GM12874 (cell line): ENCODE measurements around the gene DOCK11.
A peak's percentile ranks its signal among the peaks of the same experiment; 100 is the strongest.

Experiments
- CTCF ChIP-seq: IDR thresholded peaks from 2 replicates; pipeline ENCODE4 v1.5.1; 2011; ENCODE audit warnings: low read depth, mild to moderate bottlenecking, control low read depth, low read length, moderate library complexity; ENCODE audit not compliant: insufficient read depth

DOCK11 gene

GRCh38 chrX:118627084-118627758 is 131.6 kb downstream of the DOCK11 start:
- TF ChIP-seq CTCF, result peak; percentile 30; the same call in 1 of the 2 replicates

DNA sequence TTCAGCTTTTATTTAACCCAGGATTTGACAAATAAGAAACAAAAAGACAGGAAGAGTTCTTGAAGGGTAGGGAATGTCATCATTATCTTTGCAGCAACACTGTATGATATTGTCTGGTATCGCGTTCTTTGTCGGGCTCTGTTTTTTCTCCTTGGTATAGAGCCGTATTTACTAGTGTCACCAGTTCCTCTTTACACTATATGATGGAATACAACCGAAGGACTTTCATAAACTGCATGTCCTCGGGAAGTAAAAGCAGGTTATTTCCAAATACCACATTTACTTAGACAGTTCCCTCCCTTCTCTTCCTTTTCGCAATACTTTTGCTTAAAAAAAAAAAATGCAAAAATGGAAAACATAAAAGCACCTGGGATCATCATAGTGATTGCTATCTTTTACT is 135.2 kb downstream of the DOCK11 start:
- TF ChIP-seq CTCF, result no peak

GRCh38 chrX:118631586-118631985 is 136.0 kb downstream of the DOCK11 start:
- TF ChIP-seq CTCF, result no peak

DNA sequence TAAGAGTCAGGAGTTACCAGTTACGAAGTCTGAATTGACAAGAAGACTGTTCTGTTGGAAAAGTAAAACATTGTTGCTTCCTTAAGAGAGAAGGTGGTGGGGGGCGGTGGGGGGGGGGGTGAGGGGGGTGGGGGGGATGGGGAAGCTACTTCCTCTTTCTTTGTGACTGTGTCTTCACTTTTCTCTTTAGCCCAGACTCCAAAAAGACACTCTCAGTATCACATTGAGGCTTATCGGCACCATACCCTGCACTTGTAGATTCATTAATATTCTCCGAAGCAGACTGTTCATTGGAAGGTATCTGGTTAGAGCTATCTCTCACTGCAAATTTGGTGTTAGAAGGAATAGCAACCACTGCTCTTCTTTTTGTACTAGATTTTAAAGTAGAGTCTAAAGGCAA is 137.2 kb downstream of the DOCK11 start:
- no peak for TF ChIP-seq CTCF

DNA sequence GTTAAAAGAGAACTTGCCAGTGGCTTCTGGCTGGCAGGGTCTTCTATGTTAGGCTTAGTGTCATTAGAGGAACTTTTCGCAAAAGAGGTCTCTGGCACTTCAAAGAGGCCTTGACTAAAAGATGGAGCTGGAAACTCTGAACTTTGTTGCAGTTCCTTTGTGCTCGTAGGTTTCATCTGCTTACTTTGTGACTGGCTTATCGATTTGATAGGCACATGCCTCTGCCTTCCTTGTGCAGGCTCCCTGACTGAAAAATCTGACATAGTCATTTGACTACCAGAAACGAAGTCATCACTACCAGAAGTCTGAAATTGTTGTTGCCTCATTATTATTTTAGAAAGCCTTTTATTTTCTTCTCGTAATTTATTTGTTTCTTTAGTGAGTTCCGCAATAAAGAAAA is 137.9 kb downstream of the DOCK11 start:
- TF ChIP-seq CTCF, result no peak

GRCh38 chrX:118634336-118634735 is 138.7 kb downstream of the DOCK11 start:
- no peak for TF ChIP-seq CTCF

- TF ChIP-seq CTCF, result no peak
Measured at GRCh38 chrX:118637997-118638396, 142.4 kb downstream of the DOCK11 start.
